ENCODE results near the gene PHF2.

DNA sequence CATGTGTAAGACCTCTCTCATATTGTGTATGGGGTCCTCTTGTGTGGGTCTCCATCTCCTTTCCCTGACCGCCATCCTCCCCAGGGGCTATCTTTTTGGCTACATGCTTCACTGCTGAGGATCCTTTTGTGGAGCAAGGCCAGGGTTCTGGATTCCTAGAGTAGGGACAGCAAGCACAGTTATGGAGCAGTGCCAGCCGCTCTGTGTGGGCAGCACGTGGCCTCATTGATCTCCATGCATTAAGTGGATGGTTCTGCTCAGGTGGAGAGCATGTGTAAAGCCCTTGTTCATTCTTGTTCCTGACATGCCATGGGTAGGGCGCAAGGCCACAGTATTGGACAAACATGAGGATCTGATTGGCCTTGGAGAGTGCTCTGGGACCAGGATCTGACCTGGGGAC lies 8.9 kb downstream of the PHF2 start:
- TF ChIP-seq EZH2phosphoT487 (IDR thresholded peaks at IDR 0.05; ENCODE audit: low read length) (no peak), EZH2 (optimal IDR thresholded peaks at IDR 0.05; ENCODE audit: low read depth, low read length) (no peak)
- TF ChIP-seq, protein P1, sequence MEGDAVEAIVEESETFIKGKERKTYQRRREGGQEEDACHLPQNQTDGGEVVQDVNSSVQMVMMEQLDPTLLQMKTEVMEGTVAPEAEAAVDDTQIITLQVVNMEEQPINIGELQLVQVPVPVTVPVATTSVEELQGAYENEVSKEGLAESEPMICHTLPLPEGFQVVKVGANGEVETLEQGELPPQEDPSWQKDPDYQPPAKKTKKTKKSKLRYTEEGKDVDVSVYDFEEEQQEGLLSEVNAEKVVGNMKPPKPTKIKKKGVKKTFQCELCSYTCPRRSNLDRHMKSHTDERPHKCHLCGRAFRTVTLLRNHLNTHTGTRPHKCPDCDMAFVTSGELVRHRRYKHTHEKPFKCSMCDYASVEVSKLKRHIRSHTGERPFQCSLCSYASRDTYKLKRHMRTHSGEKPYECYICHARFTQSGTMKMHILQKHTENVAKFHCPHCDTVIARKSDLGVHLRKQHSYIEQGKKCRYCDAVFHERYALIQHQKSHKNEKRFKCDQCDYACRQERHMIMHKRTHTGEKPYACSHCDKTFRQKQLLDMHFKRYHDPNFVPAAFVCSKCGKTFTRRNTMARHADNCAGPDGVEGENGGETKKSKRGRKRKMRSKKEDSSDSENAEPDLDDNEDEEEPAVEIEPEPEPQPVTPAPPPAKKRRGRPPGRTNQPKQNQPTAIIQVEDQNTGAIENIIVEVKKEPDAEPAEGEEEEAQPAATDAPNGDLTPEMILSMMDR (IDR thresholded peaks at IDR 0.05; ENCODE audit: low read length), result no peak
